Right lobe of liver (tissue), 6 donors: ENCODE data around the gene MYMK. TPM values are rescaled to one million over a fixed set of nuclear protein-coding genes. Genes with fewer than 3 reads are reported as not detected.

Source experiments
- ATAC-seq, 4 donors: fragments of 200-7000 bp; cut with Tn5 transposase; one replicate each; pipeline ENCODE4 v1.9.1; 2020; ENCODE audit warnings: mild to moderate bottlenecking in 4 of 4, moderate library complexity in 4 of 4
- DNase-seq, 3 donors: peaks; one replicate each; pipeline ENCODE4 v3.0.0-alpha.2; 2020
- H3K27ac ChIP-seq, 3 donors: fragments of 200-600 bp; one replicate each; pipeline ENCODE4 v1.8.0; 2022
- H3K27me3 ChIP-seq, 2 donors: fragments of 200-600 bp; one replicate each; pipeline ENCODE4 v1.8.0; 2022
- H3K36me3 ChIP-seq, 4 donors: fragments of 200-600 bp; sonication (generic) in 1 of 4; one replicate each; pipeline versions ENCODE4 v1.5.1 to v1.8.0; 2017 to 2022; ENCODE audit warnings: control low read depth in 1 of 4
- H3K4me1 ChIP-seq, 4 donors: fragments of 200-600 bp; sonication (generic) in 1 of 4; one replicate each; pipeline versions ENCODE4 v1.5.1 to v1.8.0; 2017 to 2022; ENCODE audit warnings: control low read depth in 1 of 4
- H3K4me3 ChIP-seq, 3 donors: fragments of 200-600 bp; one replicate each; pipeline ENCODE4 v1.8.0; 2022
- H3K9me3 ChIP-seq, 4 donors: fragments of 200-600 bp; sonication (generic) in 1 of 4; one replicate each; pipeline versions ENCODE4 v1.5.1 to v1.8.0; 2017 to 2022; ENCODE audit warnings: control low read depth in 1 of 4
- CTCF ChIP-seq, 4 donors: fragments of 200-600 bp in 3 of 4; fragments of 450-650 bp in 1 of 4; IDR thresholded peaks; one replicate each; pipeline versions ENCODE4 v1.5.1 to v1.8.0; 2016 to 2022; ENCODE audit warnings: antibody characterized with exemption in 4 of 4, mild to moderate bottlenecking in 2 of 4
- POLR2A ChIP-seq: fragments of 450-650 bp; IDR thresholded peaks from one replicate; pipeline ENCODE4 v1.6.1; 2017; ENCODE audit warnings: antibody characterized with exemption, mild to moderate bottlenecking
- WGBS: methylation state at CpG from one replicate; pipeline ENCODE4 v1.1.6; 2018; ENCODE audit warnings: low coverage, low lambda C conversion rate; ENCODE audit not compliant: insufficient coverage; ENCODE audit errors: missing lambda C conversion rate; 5-methylcytosine and 5-hydroxymethylcytosine counted together
- intact Hi-C, 2 donors: fragments of 100-400 bp; cut with DNase I; formaldehyde crosslinking; loops; one replicate each; pipeline versions ENCODE4 v1.11.2 to v1.14.1; 2022
- total RNA-seq, 6 experiments: library from RNA; depleted of rRNA in 2 of 6; stranded (reverse); fragments of >200 nt in 2 of 6; fragmentation: NEBNext Ultra II Directional in 3 of 6; extraction: Animal tissue kit (Norgen Biotek cat#: 25700) in 3 of 6; gene quantifications; one replicate each; pipeline versions ENCODE4 v1.1.0 to v1.2.4, GENCODE V29; 2016 to 2023
- donor health status: DM: no; HTN: yes; CAD: no.
- donor health status: DM: no; HTN: no; CAD: no.
- donor health status: DM: no; HTN: no; CAD: no.
- donor health status: DM: no; HTN: yes; CAD: no.
- donor health status: DM: no; HTN: yes; CAD: no.

MYMK gene
- total RNA-seq, 6 experiments from 2014 or later, result not detected

- no peak for ATAC-seq
- TF ChIP-seq CTCF (IDR thresholded peaks at IDR 0.05), result no peak
- TF ChIP-seq POLR2A, result no peak
- Histone ChIP-seq H3K9me3 (no peaks in the 10 kb centered on the region), H3K36me3 (no peaks in the 10 kb centered on the region), H3K27me3 (no peaks in the 10 kb centered on the region), H3K4me3 (no peak overlapping the region), H3K4me1 (peaks cover 0 to 2% (median 0%) of the 10 kb centered on the region in 4 donors), H3K27ac (no peak overlapping the region)
- WGBS, result 95% methylated on average over 2 of the region's 7 CpGs
- no peak for DNase-seq
- intact Hi-C loops, result no loop called here
These were observed 26.7 kb upstream of the MYMK start for GRCh38 chr9:133551446-133551845.

GRCh38 chr9:133547116-133547515, 22.4 kb upstream of the MYMK start:
- H3K4me3 ChIP-seq, result no peak overlapping the region
- no peaks in the 10 kb centered on the region for H3K9me3 ChIP-seq
- peaks cover 0 to 11% (median 0%) of the 10 kb centered on the region in 4 donors for H3K4me1 ChIP-seq
- no peaks in the 10 kb centered on the region for H3K36me3 ChIP-seq
- no peaks in the 10 kb centered on the region for H3K27me3 ChIP-seq
- no peak overlapping the region for H3K27ac ChIP-seq
- intact Hi-C loops, result no loop called here
- ATAC-seq (no peak), DNase-seq (no peak)
- TF ChIP-seq POLR2A, result no peak
- 76% methylated on average over 4 of the region's 15 CpGs for WGBS

GRCh38 chr9:133546287-133546680, 21.5 kb upstream of the MYMK start:
- no peak overlapping the region for H3K4me3 ChIP-seq
- 15% methylated on average over 3 of the region's 8 CpGs for WGBS
- H3K27ac ChIP-seq, result no peak overlapping the region
- intact Hi-C loops, result no loop called here
- TF ChIP-seq CTCF (IDR thresholded peaks at IDR 0.05) (no peak), POLR2A (no peak)
- ATAC-seq (peak; percentile 28 to 79 (median 42)), DNase-seq (peak in 1 of 3 donors; percentile 77)
- H3K9me3 ChIP-seq, result no peaks in the 10 kb centered on the region
- peaks cover 0 to 11% (median 0%) of the 10 kb centered on the region in 4 donors for H3K4me1 ChIP-seq
- no peaks in the 10 kb centered on the region for H3K27me3 ChIP-seq
- no peaks in the 10 kb centered on the region for H3K36me3 ChIP-seq

- WGBS, result 43% methylated on average over 14 of the region's 25 CpGs
- Histone ChIP-seq H3K36me3 (no peaks in the 10 kb centered on the region), H3K27ac (peak overlapping the region in 1 of 3 donors; percentile 33), H3K27me3 (no peaks in the 10 kb centered on the region), H3K9me3 (no peaks in the 10 kb centered on the region), H3K4me3 (no peak overlapping the region), H3K4me1 (peaks cover 0 to 11% (median 0%) of the 10 kb centered on the region in 4 donors)
- DNase-seq, result no peak
- intact Hi-C loops, result no loop called here
- TF ChIP-seq CTCF (IDR thresholded peaks at IDR 0.05) (no peak), POLR2A (no peak)
- peak; percentile 41 to 61 (median 55) for ATAC-seq
These were observed 20.9 kb upstream of the MYMK start for GRCh38 chr9:133545494-133546286.

GRCh38 chr9:133543772-133544467, 19.2 kb upstream of the MYMK start:
- no peak for ATAC-seq
- intact Hi-C loops, result no loop called here
- Histone ChIP-seq H3K27me3 (no peaks in the 10 kb centered on the region), H3K27ac (no peak overlapping the region), H3K4me1 (peaks cover 0 to 11% (median 0%) of the 10 kb centered on the region in 4 donors), H3K36me3 (no peaks in the 10 kb centered on the region), H3K9me3 (no peaks in the 10 kb centered on the region), H3K4me3 (no peak overlapping the region)
- 78% methylated on average over 4 of the region's 16 CpGs for WGBS
- TF ChIP-seq CTCF (IDR thresholded peaks at IDR 0.05) (no peak), POLR2A (no peak)
- no peak for DNase-seq
